Activated CD8-positive, alpha-beta memory T cell treated with anti-CD3 and anti-CD28 coated beads, Interleukin-2, amount 50 U/mL, for 1 hour (primary cell): ENCODE measurements around the gene CA10.

Experiments
- DNase-seq: peaks from one replicate; pipeline ENCODE4 v3.0.0-alpha.2; 2020; ENCODE audit errors: extremely low read depth

The CA10 gene

GRCh38 chr17:51767287-51767686 lies 391.2 kb downstream of the CA10 start:
- no peak for DNase-seq

DNA sequence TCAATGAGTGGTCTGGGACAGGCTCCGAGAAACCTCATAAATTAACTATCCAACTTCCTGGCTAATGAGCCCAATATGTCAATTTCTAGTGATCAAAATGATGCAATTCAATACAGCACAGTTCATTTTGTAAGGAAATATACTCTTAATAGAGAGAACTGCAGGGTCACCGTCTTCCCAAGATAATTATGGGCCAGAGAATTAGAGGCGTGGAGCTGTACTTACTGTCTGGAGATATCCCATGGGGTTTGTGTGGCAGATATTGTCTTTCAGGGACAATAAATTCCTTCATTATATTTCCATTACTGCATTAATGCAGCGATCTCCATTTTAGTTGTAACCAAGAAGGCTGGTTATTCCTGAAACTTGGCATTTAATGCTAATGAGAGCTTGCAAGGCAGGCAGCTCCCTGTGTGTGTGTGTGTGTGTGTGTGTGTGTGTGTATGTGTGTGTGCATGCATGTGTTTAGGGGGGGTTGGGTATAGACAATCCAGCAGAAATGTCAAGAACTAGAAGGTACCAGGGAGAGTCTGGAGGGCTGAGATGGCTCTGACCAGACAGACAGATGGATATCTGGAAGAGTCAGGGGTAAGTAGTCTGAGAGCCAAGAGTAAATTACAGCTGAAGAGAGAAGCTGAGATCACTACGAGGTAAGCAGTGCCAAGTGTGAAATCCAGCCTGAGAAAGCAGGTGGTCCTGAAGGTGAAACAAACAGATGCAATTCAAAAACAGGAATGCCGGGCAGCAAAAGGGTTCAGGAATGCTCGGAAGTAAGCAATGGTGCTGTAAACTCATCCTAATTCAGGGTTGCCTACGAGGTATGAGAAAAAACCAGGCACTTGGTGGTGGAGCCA lies 393.0 kb downstream of the CA10 start:
- DNase-seq = no peak

DNA sequence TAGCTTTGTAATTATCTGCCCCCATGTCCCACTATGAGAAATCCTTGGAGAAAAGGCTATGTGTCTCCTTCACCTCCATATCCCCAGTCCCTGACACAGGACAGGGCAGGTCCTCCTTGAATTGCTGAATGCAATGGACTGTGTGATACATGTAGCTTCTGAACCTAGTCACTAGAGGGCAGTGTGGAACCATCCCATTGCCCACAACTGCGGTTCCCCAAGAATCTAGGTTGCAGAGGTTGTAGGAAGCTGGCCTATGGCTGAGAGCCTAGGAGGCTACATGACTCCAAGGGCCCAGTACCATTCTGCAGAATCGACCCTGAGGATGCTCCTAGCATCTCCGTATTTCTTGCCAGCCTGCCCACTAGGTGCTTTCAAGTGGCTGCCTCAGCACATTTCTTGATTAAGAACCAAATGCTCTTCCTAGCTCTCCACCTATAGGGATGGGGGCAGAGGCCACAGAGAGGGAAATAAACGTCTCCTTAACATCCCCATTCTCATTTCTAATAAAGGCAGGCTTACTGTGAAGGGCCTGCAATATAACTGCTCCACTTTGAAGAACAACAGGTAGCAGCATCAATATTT lies 394.0 kb downstream of the CA10 start:
- peak; percentile 0 for DNase-seq

DNA sequence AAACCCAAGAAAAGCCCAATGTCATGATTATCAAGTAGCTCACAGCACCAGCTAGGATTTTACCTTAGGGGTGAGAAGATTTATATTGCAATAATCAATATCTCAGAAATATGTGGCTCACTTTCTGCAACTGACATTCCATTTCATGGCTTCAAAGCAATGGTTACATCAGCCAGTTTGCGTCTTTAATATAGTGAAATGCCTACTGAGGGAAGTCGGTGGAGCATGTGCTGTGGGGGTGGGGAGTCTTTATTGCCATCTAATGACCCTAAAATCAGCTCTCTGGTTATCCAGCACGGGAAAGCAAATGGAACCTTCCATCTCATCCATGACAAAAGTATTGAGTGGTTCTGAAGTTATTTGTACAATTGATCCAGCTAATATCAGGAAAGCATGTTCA lies 395.5 kb downstream of the CA10 start:
- DNase-seq = no peak

- DNase-seq = no peak
These were observed 397.4 kb downstream of the CA10 start for GRCh38 chr17:51761105-51761504.

DNA sequence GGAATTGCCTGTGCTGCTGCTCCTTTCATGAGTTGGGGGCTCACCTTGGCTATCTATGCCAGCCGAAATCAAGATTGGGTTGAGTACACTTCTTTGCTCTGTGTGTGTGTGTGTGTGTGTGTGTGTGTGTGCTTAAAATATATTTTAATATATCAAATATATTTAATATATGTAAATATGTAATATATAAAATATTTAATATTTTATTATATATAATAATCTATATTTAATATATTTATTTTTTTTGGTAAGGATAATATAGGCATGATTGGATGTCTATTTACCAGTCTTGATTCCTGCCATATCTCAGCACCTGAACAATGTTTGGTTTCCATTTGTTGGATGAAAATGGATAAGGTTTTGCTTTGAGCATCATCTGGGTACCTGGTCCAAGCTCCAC lies 399.3 kb downstream of the CA10 start:
- DNase-seq = no peak

- DNase-seq = no peak
These were observed 407.4 kb downstream of the CA10 start for GRCh38 chr17:51751072-51751471.

GRCh38 chr17:51748749-51749604 lies 409.5 kb downstream of the CA10 start:
- DNase-seq = no peak

DNA sequence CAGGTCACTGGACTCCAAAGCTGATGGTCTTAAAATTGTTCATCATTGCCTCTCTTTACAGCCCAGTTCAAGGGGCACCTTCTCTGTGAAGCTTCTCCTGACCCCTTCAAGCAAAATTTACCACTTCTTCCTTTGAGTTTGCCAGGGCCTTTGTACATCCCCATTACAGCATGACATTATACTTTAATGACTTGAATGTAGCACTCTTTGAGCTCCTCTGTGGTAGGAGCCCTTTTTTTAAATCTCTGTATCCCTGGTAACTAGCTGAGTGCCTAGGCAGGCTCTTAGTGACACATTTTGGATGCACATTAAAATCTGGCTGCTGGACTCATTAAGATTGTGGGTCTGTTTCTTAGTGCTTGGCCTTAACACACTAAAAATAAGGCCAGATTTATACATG lies 412.1 kb downstream of the CA10 start:
- DNase-seq = no peak

DNA sequence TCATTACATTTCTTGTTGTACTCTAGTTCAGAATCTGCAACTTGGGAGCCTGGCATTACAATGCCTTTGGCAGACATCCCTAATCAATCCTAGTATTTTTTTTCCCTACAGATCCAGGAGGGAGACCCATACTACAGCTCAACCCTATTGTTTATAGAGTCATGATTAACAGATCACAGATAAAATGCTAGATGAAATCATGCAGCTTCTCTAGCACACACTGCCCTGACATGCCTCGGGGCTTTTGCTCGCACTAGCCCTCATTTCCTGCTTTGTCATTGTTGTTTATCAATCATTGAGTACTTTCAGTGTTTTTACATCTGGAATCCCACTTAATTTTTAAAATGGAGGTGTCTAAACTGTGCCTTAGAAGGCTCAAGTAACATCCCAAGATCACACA lies 412.5 kb downstream of the CA10 start:
- no peak for DNase-seq

- no peak for DNase-seq
These were observed 415.0 kb downstream of the CA10 start for GRCh38 chr17:51743477-51743876.

GRCh38 chr17:51742571-51742970 lies 415.9 kb downstream of the CA10 start:
- DNase-seq = no peak

DNA sequence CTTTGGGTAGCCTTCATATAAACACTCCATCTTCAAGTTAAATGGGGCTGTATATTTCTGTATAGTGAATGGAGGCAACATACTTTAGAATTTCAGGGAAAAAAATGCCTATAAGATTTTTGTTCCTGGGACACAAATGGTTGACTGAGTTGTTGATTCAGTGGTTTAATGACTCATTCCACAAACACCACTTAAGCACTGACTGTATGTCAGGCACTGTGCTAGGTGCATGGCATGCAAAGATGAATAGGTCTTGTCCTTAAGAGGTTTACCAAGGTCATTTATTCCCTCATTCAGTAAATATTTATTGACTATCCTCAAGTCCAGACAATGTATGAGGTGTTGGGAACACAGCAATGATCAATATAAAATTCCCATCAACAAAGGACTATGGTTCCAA lies 417.1 kb downstream of the CA10 start:
- no peak for DNase-seq

- DNase-seq = no peak
These were observed 418.0 kb downstream of the CA10 start for GRCh38 chr17:51740531-51740930.

- DNase-seq = no peak
These were observed 419.1 kb downstream of the CA10 start for GRCh38 chr17:51739245-51739886.

DNA sequence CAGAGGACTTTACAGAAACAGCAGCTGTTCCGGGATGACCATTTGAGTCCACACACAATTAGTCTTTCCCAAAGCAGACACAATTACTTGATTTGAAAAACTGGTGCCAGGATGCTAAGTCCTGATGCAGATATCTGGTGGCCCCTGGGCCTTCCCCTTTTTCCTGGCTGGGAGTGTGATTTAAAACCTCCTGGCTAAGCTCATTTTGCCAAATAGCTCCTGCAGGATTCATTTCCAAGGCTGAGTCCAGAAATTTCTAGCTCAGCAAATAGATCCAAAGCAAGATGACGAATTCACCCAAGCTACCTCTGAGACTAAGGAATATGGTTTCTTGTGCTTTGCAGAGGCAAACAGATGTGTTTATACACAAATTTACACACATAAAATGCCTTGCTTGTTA lies 422.2 kb downstream of the CA10 start:
- DNase-seq = no peak

DNA sequence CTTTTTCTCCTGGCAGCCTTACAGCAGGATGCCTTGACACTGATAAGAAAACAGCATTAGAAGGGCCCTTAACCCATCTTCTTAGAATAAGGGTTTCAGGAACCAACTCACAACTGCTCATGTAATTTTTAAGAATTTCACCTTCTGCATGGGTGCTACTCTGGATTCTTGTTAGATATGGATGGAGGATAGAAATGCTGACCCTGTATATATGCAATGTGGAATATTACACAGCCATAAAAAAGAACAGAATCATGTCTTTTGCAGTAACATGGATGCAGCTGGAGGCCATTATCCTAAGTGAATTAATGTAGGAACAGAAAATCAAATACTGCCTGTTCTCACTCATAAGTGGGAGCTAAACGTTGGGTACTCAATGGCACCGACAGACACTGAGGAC lies 423.5 kb downstream of the CA10 start:
- no peak for DNase-seq

DNA sequence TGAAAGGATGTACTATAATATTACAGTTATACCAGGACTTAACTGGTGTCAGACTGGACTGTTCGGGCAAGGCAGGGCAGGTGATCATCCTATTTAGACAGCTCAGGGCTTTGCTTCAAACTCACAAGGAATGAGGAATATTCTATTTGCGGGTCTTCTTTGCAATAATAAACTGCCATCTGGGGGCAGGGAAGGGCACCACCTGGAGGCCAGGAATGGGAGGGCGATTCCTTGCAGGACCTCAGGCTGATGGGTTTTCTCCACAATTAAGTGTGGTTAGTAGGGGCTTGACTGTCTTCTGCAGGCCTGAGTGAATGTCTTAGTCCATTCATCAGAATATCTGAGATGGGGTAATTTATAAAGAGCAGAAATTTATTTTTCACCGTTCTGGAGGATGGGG lies 424.1 kb downstream of the CA10 start:
- no peak for DNase-seq

GRCh38 chr17:51733166-51733565 lies 425.3 kb downstream of the CA10 start:
- DNase-seq = no peak

DNA sequence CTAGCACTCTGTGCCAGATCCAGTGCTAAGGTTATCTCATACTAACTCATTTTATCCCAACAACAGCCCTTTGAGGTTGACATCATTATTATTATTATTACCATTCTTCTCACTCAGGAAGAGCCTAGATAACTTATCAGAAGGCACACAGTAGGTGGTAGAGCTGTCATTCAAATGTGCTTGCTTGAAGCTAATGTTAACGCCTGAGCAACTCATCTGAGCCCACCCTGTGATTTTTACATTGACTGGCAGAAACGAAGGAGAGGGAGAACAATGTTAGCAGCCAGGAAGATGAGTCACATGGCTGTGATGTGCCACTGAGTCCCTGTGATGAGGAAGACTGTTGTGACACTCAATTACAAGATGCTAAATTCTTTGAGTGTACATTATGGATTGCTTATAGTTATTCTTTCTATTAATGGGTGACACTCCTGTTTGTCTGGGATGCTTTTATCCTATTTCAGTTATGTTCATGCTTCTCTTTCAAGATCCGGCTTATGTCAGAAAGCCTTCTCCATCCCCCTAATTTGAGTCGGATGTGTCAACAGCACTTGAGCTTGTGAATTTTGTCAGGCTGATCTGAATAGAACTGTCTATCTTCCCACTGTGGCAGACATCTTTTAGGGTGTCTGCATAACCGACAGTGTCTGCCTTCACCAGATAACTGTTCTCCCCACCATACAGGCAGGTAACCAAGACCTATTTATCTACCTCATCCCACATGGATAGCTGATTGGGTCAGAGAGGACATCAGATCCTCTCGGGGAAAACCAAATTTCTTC lies 426.4 kb downstream of the CA10 start:
- no peak for DNase-seq

DNA sequence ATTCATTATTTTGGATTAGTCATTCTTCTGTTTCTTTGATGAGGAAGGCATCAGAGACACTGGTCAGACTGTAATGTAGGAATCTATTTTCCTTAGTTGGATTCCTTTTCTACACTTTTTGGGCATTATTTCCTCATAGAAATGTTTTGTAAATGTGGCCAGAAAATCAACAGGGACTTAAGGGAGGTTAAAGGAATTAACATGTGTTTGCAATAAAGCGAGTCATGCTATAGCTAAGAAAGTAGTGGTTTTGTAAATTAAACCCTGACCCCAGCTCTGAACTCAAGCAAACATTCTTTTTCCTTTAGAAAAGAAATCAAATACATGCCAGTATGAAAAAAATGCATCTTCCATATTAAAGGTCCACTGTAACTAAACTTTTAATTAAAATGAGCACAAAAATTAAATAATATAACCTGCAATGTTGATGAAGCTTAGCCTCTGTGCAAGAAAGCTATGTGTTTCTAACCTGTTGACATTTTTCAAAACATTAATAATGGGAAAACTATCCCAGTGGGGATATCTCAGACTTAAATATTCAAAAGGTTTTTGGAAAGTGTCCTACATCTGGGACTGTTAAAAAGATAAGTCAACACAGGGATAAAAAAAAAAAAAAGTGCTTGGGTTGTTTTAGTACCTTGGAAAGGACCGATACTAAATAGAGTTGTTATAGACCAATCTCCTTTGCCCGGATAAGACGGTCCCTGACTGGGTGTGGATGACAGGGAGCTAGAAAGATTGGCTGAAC lies 428.0 kb downstream of the CA10 start:
- no peak for DNase-seq
